GM19240 (cell line): ENCODE data around the gene KRT74.

Experiments used
- DNase-seq: peaks from one replicate; pipeline ENCODE4 v3.0.0; 2011; ENCODE audit warnings: low spot score; ENCODE audit not compliant: insufficient read length

KRT74 gene

GRCh38 chr12:52573743-52574142, at the start of gene KRT74:
Gene KRT74 (minus strand): TSS chr12:52573843. CDS start chr12:52573777, 66 bp downstream.
- DNase-seq: no peak

GRCh38 chr12:52622349-52622748, 48.7 kb upstream of the KRT74 start:
- DNase-seq: no peak

GRCh38 chr12:52618866-52619265, 45.2 kb upstream of the KRT74 start:
- no peak for DNase-seq

- DNase-seq: no peak
These were observed 44.6 kb upstream of the KRT74 start, which contains the start of gene KRT73 for GRCh38 chr12:52618216-52618615. Gene KRT73 (minus strand): TSS chr12:52618559. CDS start chr12:52618524, 35 bp downstream.

GRCh38 chr12:52617403-52617785, 43.8 kb upstream of the KRT74 start:
- DNase-seq: no peak

GRCh38 chr12:52616680-52617402, 43.2 kb upstream of the KRT74 start:
- DNase-seq: no peak

- DNase-seq: no peak
These were observed 42.3 kb upstream of the KRT74 start for GRCh38 chr12:52615912-52616311.

GRCh38 chr12:52615208-52615868, 41.7 kb upstream of the KRT74 start:
- no peak for DNase-seq

- no peak for DNase-seq
These were observed 41.0 kb upstream of the KRT74 start for GRCh38 chr12:52614381-52615207.

- DNase-seq: no peak
These were observed 39.9 kb upstream of the KRT74 start for GRCh38 chr12:52613384-52614030.

- no peak for DNase-seq
These were observed 39.1 kb upstream of the KRT74 start for GRCh38 chr12:52612431-52613383.

GRCh38 chr12:52611080-52611468, 37.4 kb upstream of the KRT74 start:
- no peak for DNase-seq

- DNase-seq: no peak
These were observed 35.4 kb upstream of the KRT74 start for GRCh38 chr12:52608826-52609630.

GRCh38 chr12:52608161-52608560, 34.5 kb upstream of the KRT74 start:
- no peak for DNase-seq

- no peak for DNase-seq
These were observed 33.7 kb upstream of the KRT74 start for GRCh38 chr12:52607314-52607713.

GRCh38 chr12:52606581-52607218, 33.1 kb upstream of the KRT74 start:
- DNase-seq: no peak

GRCh38 chr12:52606096-52606495, 32.5 kb upstream of the KRT74 start:
- DNase-seq: no peak

GRCh38 chr12:52605542-52605941, 31.9 kb upstream of the KRT74 start:
- DNase-seq: no peak

- DNase-seq: no peak
These were observed 31.2 kb upstream of the KRT74 start for GRCh38 chr12:52604859-52605258.
